HepG2 (cell line): ENCODE results near the gene ANKRD11.

Source experiments
- CBX1 ChIP-seq: IDR thresholded peaks from one replicate; pipeline ENCODE4 v1.6.1; 2016; ENCODE audit warnings: antibody characterized with exemption, low read depth
- CREB1 ChIP-seq, 2 experiments: fragments of 450-650 bp in 1 of 2; IDR thresholded peaks; 2 replicates each; pipeline ENCODE4 v1.6.1; 2016 to 2017; ENCODE audit warnings: control low read depth in 1 of 2, mild to moderate bottlenecking in 1 of 2, missing compliant biosample characterization in 1 of 2, missing genetic modification characterization in 1 of 2
- HIVEP1 ChIP-seq: sonication (generic); formaldehyde crosslinking; IDR thresholded peaks from 2 replicates; pipeline ENCODE4 v1.4.0; 2020; ENCODE audit warnings: mild to moderate bottlenecking, missing genetic modification reagents
- HMG20B ChIP-seq: conservative IDR thresholded peaks from 2 replicates; pipeline ENCODE4 v1.6.1; 2016; ENCODE audit warnings: missing genetic modification reagents, missing compliant biosample characterization
- MAFF ChIP-seq: IDR thresholded peaks from 2 replicates; pipeline ENCODE4 v1.6.1; 2011; ENCODE audit warnings: low read depth, low read length, improper control_type of control experiment
- MZF1 ChIP-seq: sonication (generic); formaldehyde crosslinking; IDR thresholded peaks from 2 replicates; pipeline ENCODE4 v1.8.1; 2023; ENCODE audit warnings: mild to moderate bottlenecking, missing genetic modification reagents, borderline replicate concordance
- RFXAP ChIP-seq: sonication (generic); formaldehyde crosslinking; IDR thresholded peaks from 2 replicates; pipeline ENCODE4 v1.4.0; 2020; ENCODE audit warnings: missing genetic modification reagents, borderline replicate concordance

- TF ChIP-seq HIVEP1: no peak
- TF ChIP-seq RFXAP (CRISPR knock-in tag): no peak
- TF ChIP-seq CBX1: no peak
- no peak for TF ChIP-seq HMG20B (CRISPR knock-in tag)
- no peak for TF ChIP-seq MAFF
- TF ChIP-seq CREB1 (IDR thresholded peaks at IDR 0.05): no peak
- no peak for TF ChIP-seq CREB1 (CRISPR knock-in tag; IDR thresholded peaks at IDR 0.05)
- no peak for TF ChIP-seq MZF1 (CRISPR knock-in tag)
These were observed 268.8 kb downstream of the ANKRD11 start for GRCh38 chr16:89221604-89222003.
